Upper lobe of left lung (tissue), 6 donors: ENCODE data around the gene ARMC6. TPM values are rescaled to one million over a fixed set of nuclear protein-coding genes. Genes with fewer than 3 reads are reported as not detected.

Experiments used
- ATAC-seq, 2 donors: fragments of 200-7000 bp; cut with Tn5 transposase; one replicate each; pipeline ENCODE4 v1.9.1; 2022; ENCODE audit warnings: mild to moderate bottlenecking in 2 of 2, moderate library complexity in 2 of 2; ENCODE audit not compliant: low FRiP score in 2 of 2
- DNase-seq, 2 donors: peaks; one replicate each; pipeline ENCODE4 v3.0.0-alpha.2; 2019 to 2020
- H3K27ac ChIP-seq, 4 donors: fragments of 200-600 bp; sonication (generic); one replicate each; pipeline ENCODE4 v1.5.1; 2016 to 2019
- H3K27me3 ChIP-seq, 4 donors: fragments of 200-600 bp; sonication (generic); one replicate each; pipeline ENCODE4 v1.5.1; 2017 to 2019
- H3K36me3 ChIP-seq, 4 donors: fragments of 200-600 bp; sonication (generic); one replicate each; pipeline ENCODE4 v1.5.1; 2016 to 2019
- H3K4me1 ChIP-seq, 4 donors: fragments of 200-600 bp; sonication (generic); one replicate each; pipeline ENCODE4 v1.5.1; 2018 to 2019
- H3K4me3 ChIP-seq, 4 donors: fragments of 200-600 bp; sonication (generic); one replicate each; pipeline ENCODE4 v1.5.1; 2017 to 2019; ENCODE audit warnings: mild to moderate bottlenecking in 2 of 4, moderate library complexity in 1 of 4
- H3K9me3 ChIP-seq, 4 donors: fragments of 200-600 bp; sonication (generic); one replicate each; pipeline ENCODE4 v1.5.1; 2018 to 2019
- EP300 ChIP-seq, 4 donors: sonication (generic); formaldehyde crosslinking; IDR thresholded peaks; one replicate each; pipeline ENCODE4 v1.5.1; 2017; ENCODE audit warnings: antibody characterized with exemption in 4 of 4, control low read depth in 2 of 4
- POLR2A ChIP-seq, 4 donors: fragments of 450-650 bp; IDR thresholded peaks; one replicate each; pipeline ENCODE4 v1.5.1; 2016 to 2017; ENCODE audit warnings: antibody characterized with exemption in 4 of 4, mild to moderate bottlenecking in 2 of 4
- POLR2AphosphoS5 ChIP-seq, 2 donors: sonication (generic); formaldehyde crosslinking; IDR thresholded peaks; one replicate each; pipeline ENCODE4 v1.5.1; 2017; ENCODE audit warnings: antibody characterized with exemption in 2 of 2
- WGBS, 2 donors: methylation state at CpG; one replicate each; pipeline ENCODE4 v1.1.5; 2017 to 2018; 5-methylcytosine and 5-hydroxymethylcytosine counted together
- total RNA-seq, 6 donors: library from RNA; depleted of rRNA in 4 of 6; stranded (reverse); fragments of >200 nt in 4 of 6; gene quantifications; one replicate each; pipeline versions ENCODE4 v1.1.0 to v1.2.1, GENCODE V29; 2016 to 2021
- TF ChIP-seq, protein P1 (sequence below), 6 experiments: fragments of 450-650 bp in 4 of 6; fragments of 200-600 bp in 2 of 6; sonication (generic) in 2 of 6; IDR thresholded peaks; one replicate each; pipeline ENCODE4 v1.5.1; 2016 to 2019; ENCODE audit warnings: antibody characterized with exemption in 6 of 6
- donor health status: DM: no; HTN: no; CAD: no; lungs with moderate emphysema.
- donor health status: DM: no; HTN: yes; CAD: no; lungs with severe emphysema.

The ARMC6 gene
- total RNA-seq, 6 donors from 2014 or later = 14.1 to 46.5 (median 26.8) TPM

DNA sequence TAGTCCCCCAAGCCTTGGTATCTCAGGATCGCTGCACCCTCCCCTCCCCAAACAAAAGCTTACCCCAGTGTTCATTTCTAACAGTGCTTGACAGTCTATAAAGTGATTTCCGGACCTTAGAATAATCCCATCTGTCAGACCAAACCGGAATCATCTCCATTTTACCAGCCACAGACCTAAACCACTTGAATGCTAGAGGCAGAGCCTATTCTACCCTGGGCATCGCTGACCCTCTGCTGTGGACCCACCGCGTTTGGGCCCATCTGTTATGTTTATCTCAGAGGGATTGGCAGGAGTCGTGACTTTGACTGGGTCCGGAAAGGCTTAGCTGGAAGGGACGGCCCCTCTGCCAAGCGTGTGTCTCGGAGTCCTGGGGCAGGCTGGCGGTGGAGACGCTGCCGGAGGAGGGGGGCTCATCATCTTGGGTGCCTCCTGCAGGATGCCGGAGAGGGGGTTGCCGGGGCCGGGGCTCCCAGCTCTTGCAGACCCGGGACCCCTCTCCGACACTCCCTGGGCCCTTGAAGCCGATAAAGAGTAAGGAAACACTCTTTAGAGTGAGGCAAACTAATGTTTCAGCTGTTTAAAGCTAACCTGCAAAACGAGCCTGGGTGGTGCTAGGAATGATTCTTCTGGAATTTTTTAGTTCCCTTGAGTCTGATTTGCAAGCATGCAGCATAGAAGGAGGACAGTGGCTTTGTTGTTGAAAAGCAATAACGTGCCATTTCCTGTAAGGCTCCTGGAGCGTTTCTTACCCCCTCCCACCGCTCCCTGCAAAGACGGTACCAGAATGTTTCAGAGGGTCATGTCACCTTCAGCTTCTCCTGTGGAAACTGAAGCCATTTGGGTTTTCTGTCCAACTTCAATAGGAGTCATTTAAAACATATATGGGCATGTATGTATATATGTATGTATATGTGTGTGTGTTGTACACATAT is 31.7 kb downstream of the ARMC6 start:
- WGBS, 2 donors = 2% methylated on average over 10 to 25 of the region's 25 CpGs
- Histone ChIP-seq H3K9me3 (no peaks in the 10 kb centered on the region), H3K27me3 (no peaks in the 10 kb centered on the region), H3K4me3 (peak overlapping the region; percentile 68 to 94 (median 82)), H3K4me1 (peaks cover 27 to 39% (median 36%) of the 10 kb centered on the region in 4 donors), H3K36me3 (no peaks in the 10 kb centered on the region), H3K27ac (peak overlapping the region; percentile 63 to 85 (median 70))
- peak in 1 of 2 donors; percentile 76 for DNase-seq
- no peak for TF ChIP-seq POLR2AphosphoS5 (IDR thresholded peaks at IDR 0.05)
- TF ChIP-seq, protein P1, sequence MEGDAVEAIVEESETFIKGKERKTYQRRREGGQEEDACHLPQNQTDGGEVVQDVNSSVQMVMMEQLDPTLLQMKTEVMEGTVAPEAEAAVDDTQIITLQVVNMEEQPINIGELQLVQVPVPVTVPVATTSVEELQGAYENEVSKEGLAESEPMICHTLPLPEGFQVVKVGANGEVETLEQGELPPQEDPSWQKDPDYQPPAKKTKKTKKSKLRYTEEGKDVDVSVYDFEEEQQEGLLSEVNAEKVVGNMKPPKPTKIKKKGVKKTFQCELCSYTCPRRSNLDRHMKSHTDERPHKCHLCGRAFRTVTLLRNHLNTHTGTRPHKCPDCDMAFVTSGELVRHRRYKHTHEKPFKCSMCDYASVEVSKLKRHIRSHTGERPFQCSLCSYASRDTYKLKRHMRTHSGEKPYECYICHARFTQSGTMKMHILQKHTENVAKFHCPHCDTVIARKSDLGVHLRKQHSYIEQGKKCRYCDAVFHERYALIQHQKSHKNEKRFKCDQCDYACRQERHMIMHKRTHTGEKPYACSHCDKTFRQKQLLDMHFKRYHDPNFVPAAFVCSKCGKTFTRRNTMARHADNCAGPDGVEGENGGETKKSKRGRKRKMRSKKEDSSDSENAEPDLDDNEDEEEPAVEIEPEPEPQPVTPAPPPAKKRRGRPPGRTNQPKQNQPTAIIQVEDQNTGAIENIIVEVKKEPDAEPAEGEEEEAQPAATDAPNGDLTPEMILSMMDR (IDR thresholded peaks at IDR 0.05) = no peak
- TF ChIP-seq EP300 (IDR thresholded peaks at IDR 0.05) = no peak
- TF ChIP-seq POLR2A (IDR thresholded peaks at IDR 0.05) = no peak
- no peak for ATAC-seq

DNA sequence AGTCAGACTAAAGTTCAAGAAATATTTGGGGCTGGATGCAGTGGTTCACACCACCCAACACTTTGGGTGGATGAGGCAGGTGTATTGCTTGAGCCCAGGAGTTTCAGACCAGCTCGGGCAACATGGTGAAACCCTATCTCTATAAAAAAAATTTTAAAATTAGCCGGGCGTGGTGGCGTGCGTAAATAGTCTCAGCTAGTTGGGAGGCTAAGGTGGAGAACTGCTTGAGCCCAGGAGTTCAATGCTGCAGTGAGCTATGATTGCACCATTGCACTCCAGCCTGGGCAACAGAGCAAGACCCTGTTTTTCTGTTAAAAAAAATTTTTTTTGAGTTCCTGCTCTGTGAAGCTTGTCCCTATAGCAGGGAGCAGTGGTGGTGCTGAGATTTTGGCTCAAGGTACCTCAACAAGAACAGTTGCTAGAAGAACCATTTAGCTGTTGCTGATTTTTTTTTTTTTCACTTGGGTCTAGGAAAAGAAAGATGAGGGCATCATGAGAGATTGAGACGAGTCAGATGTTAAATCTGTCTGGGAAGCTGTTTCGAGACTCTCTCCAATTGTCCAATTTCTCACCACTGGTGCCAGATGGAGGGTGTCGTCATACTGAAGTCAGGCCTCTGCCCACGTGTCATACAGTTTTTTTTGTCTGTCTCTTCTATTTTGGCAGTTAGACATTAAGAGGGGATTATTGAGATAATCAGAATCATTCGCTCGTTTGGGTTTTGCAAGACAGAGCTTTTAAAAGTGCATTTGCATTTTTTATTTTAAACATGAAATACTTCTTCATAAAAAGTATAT is 34.1 kb downstream of the ARMC6 start:
- Histone ChIP-seq H3K27me3 (no peaks in the 10 kb centered on the region), H3K4me3 (no peak overlapping the region), H3K9me3 (no peaks in the 10 kb centered on the region), H3K36me3 (no peaks in the 10 kb centered on the region), H3K27ac (no peak overlapping the region), H3K4me1 (peaks cover 27 to 39% (median 31%) of the 10 kb centered on the region in 4 donors)
- TF ChIP-seq, protein P1 (IDR thresholded peaks at IDR 0.05) = no peak
- TF ChIP-seq POLR2AphosphoS5 (IDR thresholded peaks at IDR 0.05) (no peak), EP300 (IDR thresholded peaks at IDR 0.05) (no peak), POLR2A (IDR thresholded peaks at IDR 0.05) (no peak)
- ATAC-seq (no peak), DNase-seq (no peak)
- WGBS, 2 donors = 76 to 80% methylated on average over 11 of the region's 11 CpGs

DNA sequence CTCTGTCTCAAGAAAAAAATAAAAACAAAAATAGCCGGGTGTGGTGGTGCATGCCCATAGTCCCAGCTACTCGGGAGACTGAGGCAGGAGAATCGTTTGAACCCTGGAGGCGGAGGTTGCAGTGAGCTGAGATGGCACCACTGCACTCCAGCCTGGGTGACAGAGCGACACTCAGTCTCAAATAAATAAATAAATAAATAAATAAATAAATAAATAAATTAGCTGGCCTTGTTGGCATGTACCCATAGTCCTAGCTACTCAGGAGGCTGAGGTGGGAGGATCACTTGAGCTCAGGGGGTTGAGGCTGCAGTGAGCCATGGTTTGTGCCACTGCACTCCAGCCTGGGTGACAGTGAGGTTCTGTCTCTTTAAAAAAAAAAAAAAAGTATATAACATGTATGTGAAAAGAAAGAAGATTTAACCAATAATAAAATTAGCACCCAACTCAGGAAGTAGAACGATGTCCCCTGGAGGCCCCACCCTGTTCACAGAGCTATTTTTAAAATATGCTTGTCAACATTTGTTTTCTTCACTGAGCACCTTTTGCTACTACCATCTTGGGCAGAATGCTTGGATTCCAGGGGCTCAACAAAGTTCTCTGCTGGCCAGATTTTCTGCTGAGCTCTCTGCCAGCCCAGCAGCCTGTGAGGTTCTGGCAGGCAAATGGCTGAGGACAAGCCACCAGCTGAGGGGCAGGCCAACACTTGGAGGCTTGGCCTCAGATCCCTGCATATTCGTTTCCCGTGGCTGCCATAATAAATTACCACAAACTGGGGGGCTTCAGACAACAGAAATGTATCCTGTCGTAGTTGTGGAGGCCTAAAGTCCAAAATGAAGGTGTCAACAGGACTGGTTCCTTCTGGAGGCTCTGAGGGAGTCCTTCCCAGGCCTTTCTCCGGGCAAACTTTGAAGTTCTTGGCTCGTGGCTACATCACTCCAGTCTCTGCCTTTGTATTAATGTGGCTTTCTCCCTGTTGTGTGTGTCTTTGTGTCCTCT is 35.6 kb downstream of the ARMC6 start:
- no peaks in the 10 kb centered on the region for H3K36me3 ChIP-seq
- DNase-seq = no peak
- no peak overlapping the region for H3K4me3 ChIP-seq
- no peak for TF ChIP-seq POLR2A (IDR thresholded peaks at IDR 0.05)
- peaks cover 22 to 46% (median 28%) of the 10 kb centered on the region in 4 donors for H3K4me1 ChIP-seq
- ATAC-seq = no peak
- no peaks in the 10 kb centered on the region for H3K27me3 ChIP-seq
- no peaks in the 10 kb centered on the region for H3K9me3 ChIP-seq
- H3K27ac ChIP-seq = peak overlapping the region in 2 of 4 donors; percentile 3 to 54
- 79 to 81% methylated on average over 11 of the region's 11 CpGs for WGBS, 2 donors

DNA sequence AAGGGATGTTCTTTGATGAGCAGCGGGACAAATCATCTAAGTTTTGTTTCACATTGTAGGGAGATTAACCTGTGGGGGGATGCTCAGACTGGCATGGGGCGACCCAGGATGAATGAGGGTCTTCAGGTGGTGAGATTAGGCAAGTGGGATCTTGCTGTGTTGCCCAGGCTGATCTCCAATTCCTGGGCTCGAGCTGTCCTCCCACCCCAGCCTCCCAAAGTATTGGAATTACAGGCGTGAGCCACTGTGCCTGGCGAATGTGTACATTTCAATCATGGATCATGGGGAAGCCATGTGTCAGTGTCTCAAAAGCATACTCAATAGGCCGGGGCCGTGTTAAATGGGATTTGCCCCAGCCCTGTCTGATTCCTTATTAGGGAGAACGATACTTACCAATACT is 38.5 kb downstream of the ARMC6 start:
- no peak overlapping the region for H3K4me3 ChIP-seq
- H3K27ac ChIP-seq = no peak overlapping the region
- 87% methylated on average over 8 of the region's 8 CpGs for WGBS, 2 donors
- no peaks in the 10 kb centered on the region for H3K9me3 ChIP-seq
- H3K36me3 ChIP-seq = no peaks in the 10 kb centered on the region
- ATAC-seq (no peak), DNase-seq (no peak)
- TF ChIP-seq POLR2A (IDR thresholded peaks at IDR 0.05) (no peak), EP300 (IDR thresholded peaks at IDR 0.05) (no peak), POLR2AphosphoS5 (IDR thresholded peaks at IDR 0.05) (no peak)
- TF ChIP-seq, protein P1 (IDR thresholded peaks at IDR 0.05) = no peak
- peaks cover 10 to 32% (median 18%) of the 10 kb centered on the region in 4 donors for H3K4me1 ChIP-seq
- no peaks in the 10 kb centered on the region for H3K27me3 ChIP-seq
